K562 (cell line): ENCODE data around the gene ING5. TPM values are rescaled to one million over a fixed set of nuclear protein-coding genes. Genes with fewer than 3 reads are reported as not detected.

Source experiments
- ATAC-seq: fragments of 200-7000 bp; cut with Tn5 transposase; 3 replicates; pipeline ENCODE4 v1.9.1; 2020; ENCODE audit warnings: moderate library complexity
- BruUV-seq: library from RNA; stranded (reverse); fragments of 400-500 nt; replicated peaks from 2 replicates; lab custom pipeline; 2021; lab: Mats Ljungman, UMichigan
- CTCF ChIA-PET: fragments of 300-600 bp; formaldehyde crosslinking; extraction: SDS; loops from one replicate; lab custom pipeline; 2021; ENCODE audit warnings: low intra/inter-chr PET ratio; lab: Yijun Ruan, JAX
- POLR2A ChIA-PET: fragments of 300-600, 350-650 bp; sonication (Branson Sonifier 250); formaldehyde crosslinking; extraction: SDS; loops from one replicate; lab custom pipeline; 2021; ENCODE audit warnings: antibody characterized with exemption, inconsistent platforms; lab: Yijun Ruan, JAX
- DNase-seq, 4 experiments: peaks; one replicate each; pipeline versions ENCODE4 v3.0.0 to v3.0.0-alpha.2; 2011 to 2018; ENCODE audit warnings: low spot score in 3 of 4, mixed read lengths in 3 of 4; ENCODE audit errors: extremely low read depth in 1 of 4
- FAIRE-seq: peaks from 2 replicates; lab custom pipeline; 2011; peaks lifted over from hg19 to GRCh38; lab: Jason Lieb, UNC
- H2AFZ ChIP-seq: 2 replicates; pipeline ENCODE4 v1.6.0; 2011; ENCODE audit warnings: low read depth, low read length, control low read depth, inconsistent platforms
- H3K27ac ChIP-seq: fragments of 200-600 bp; 3 replicates; pipeline ENCODE4 v1.8.0; 2011; ENCODE audit warnings: low read depth, mild to moderate bottlenecking, control low read depth, inconsistent platforms, low read length, moderate library complexity, mixed read lengths; ENCODE audit errors: extremely low read depth
- H3K27me3 ChIP-seq, 2 experiments: fragments of 300-600 bp in 1 of 2; 2 replicates in 1 of 2; 3 replicates in 1 of 2; pipeline versions ENCODE4 v1.6.0 to v1.8.0; 2011; ENCODE audit warnings: inconsistent platforms in 2 of 2, low read length in 2 of 2, mild to moderate bottlenecking in 1 of 2, mixed read lengths in 1 of 2, moderate library complexity in 1 of 2; ENCODE audit not compliant: control insufficient read depth in 2 of 2, insufficient read depth in 2 of 2
- H3K36me3 ChIP-seq: fragments of 300-600 bp; 3 replicates; pipeline ENCODE4 v1.8.0; 2011; ENCODE audit warnings: mild to moderate bottlenecking, low read length, inconsistent platforms; ENCODE audit not compliant: control insufficient read depth, insufficient read depth
- H3K4me1 ChIP-seq, 2 experiments: fragments of 200-600 bp in 1 of 2; replicated peaks in 1 of 2; 2 replicates in 1 of 2; 3 replicates in 1 of 2; pipeline versions ENCODE4 v1.5.1 to v1.8.0; 2011; ENCODE audit warnings: inconsistent platforms in 2 of 2, low read length in 2 of 2, mild to moderate bottlenecking in 1 of 2, mixed read lengths in 1 of 2, moderate library complexity in 1 of 2; ENCODE audit not compliant: control insufficient read depth in 2 of 2, insufficient read depth in 2 of 2
- H3K4me2 ChIP-seq: 2 replicates; pipeline ENCODE4 v1.6.1; 2011; ENCODE audit warnings: low read length, control low read depth, inconsistent platforms, mixed read lengths; ENCODE audit not compliant: insufficient read depth
- H3K4me3 ChIP-seq: fragments of 200-600 bp; sonication (generic), shearing (Covaris generic); 2 replicates; pipeline ENCODE4 v1.5.1; 2016; ENCODE audit warnings: control low read depth, inconsistent platforms
- H3K79me2 ChIP-seq: fragments of 200-600 bp; 3 replicates; pipeline ENCODE4 v1.8.0; 2011; ENCODE audit warnings: low read length, inconsistent platforms; ENCODE audit not compliant: control insufficient read depth, insufficient read depth
- H3K9ac ChIP-seq, 2 experiments: 2 replicates each; pipeline versions ENCODE4 v1.6.0 to v1.6.1; 2011; ENCODE audit warnings: low read depth in 2 of 2, low read length in 2 of 2, control low read depth in 1 of 2, inconsistent platforms in 1 of 2, mild to moderate bottlenecking in 1 of 2, mixed read lengths in 1 of 2; ENCODE audit not compliant: insufficient read depth in 1 of 2
- H3K9me1 ChIP-seq: one replicate; pipeline ENCODE4 v1.6.0; 2011; ENCODE audit warnings: inconsistent platforms, mild to moderate bottlenecking, low read length, moderate library complexity; ENCODE audit not compliant: control insufficient read depth, insufficient read depth
- H3K9me3 ChIP-seq: replicated peaks from 2 replicates; pipeline ENCODE4 v1.5.1; 2011; ENCODE audit warnings: low read depth, low read length, inconsistent platforms; ENCODE audit not compliant: control insufficient read depth, insufficient read depth
- H4K20me1 ChIP-seq: replicated peaks from 2 replicates; pipeline ENCODE4 v1.6.1; 2011; ENCODE audit warnings: low read length, inconsistent platforms, mixed read lengths; ENCODE audit not compliant: control insufficient read depth, insufficient read depth
- ARHGAP35 ChIP-seq: fragments of 450-650 bp; IDR thresholded peaks from 2 replicates; pipeline ENCODE4 v1.6.1; 2018; ENCODE audit not compliant: partially characterized antibody
- BCOR ChIP-seq: fragments of 450-650 bp; IDR thresholded peaks from 2 replicates; pipeline ENCODE4 v1.6.1; 2016
- GTF2F1 ChIP-seq: IDR thresholded peaks from 2 replicates; pipeline ENCODE4 v1.6.1; 2011; ENCODE audit warnings: low read depth, low read length, improper control_type of control experiment
- MLX ChIP-seq, 2 experiments: fragments of 450-650 bp in 1 of 2; sonication (generic) in 1 of 2; formaldehyde crosslinking; conservative IDR thresholded peaks; 2 replicates each; pipeline versions ENCODE4 v1.4.0 to v1.8.1; 2020 to 2022; ENCODE audit warnings: mild to moderate bottlenecking in 1 of 2, missing genetic modification reagents in 1 of 2
- ZNF12 ChIP-seq: sonication (generic); formaldehyde crosslinking; IDR thresholded peaks from 2 replicates; pipeline ENCODE4 v1.4.0; 2020; ENCODE audit warnings: mild to moderate bottlenecking, missing genetic modification reagents
- WGBS: fragments of 100-300 bp; shearing (Covaris generic); methylation state at CpG from one replicate; pipeline ENCODE4 v1.1.6; 2016; ENCODE audit warnings: low coverage, mixed read lengths; ENCODE audit not compliant: insufficient coverage; ENCODE audit errors: missing lambda C conversion rate; 5-methylcytosine and 5-hydroxymethylcytosine counted together
- in situ Hi-C: fragments of 300-500 bp; cut with MboI; formaldehyde crosslinking; loops from 4 replicates; pipeline ENCODE4 v1.15.0; 2018; ENCODE audit warnings: inconsistent platforms, mixed read lengths
- intact Hi-C: fragments of 100-400 bp; cut with micrococcal nuclease; formaldehyde crosslinking; loops from 2 replicates; pipeline ENCODE4 v1.14.2; 2022
- polyA plus RNA-seq, 8 experiments: library from polyadenylated mRNA; depleted of rRNA in 4 of 8; stranded (reverse) in 5 of 8; unstranded in 3 of 8; fragments of >200 nt; fragmentation: Nextera tagmentation in 2 of 8; fragmentation: Illumina TruSeq in 1 of 8; extraction: Ambion mirVana in 2 of 8; extraction: Trizol in 1 of 8; gene quantifications; 2 replicates each; pipeline versions ENCODE4 v1.2.1 to v1.2.3, GENCODE V29; 2011 to 2014; ENCODE audit warnings: inconsistent platforms in 1 of 8, missing spikeins in 1 of 8
- total RNA-seq, 7 experiments: library from RNA; depleted of rRNA in 6 of 7; stranded (reverse); fragments of >200 nt in 6 of 7; fragmentation: Illumina TruSeq in 2 of 7; extraction: Trizol in 2 of 7; gene quantifications; 2 replicates each; pipeline versions ENCODE4 v1.2.1 to v1.2.3, GENCODE V29; 2011 to 2021; ENCODE audit warnings: low replicate concordance in 1 of 7

ING5 gene
- total and polyA plus RNA-seq, 9 of the 15 experiments (the other 6 are each of a cell fraction or from before 2014, with no cell fraction given): 10.4 to 53.3 (median 27.9) TPM

- intact Hi-C loops: no loop called here
- BruUV-seq: no TSS peak
- Histone ChIP-seq H3K4me3 (no peak overlapping the region), H3K4me2 (no peak overlapping the region), H4K20me1 (no peaks in the 10 kb centered on the region), H3K79me2 (no peaks in the 10 kb centered on the region), H3K27me3 (no peaks in the 10 kb centered on the region)
- CTCF ChIA-PET: no interaction called here
- WGBS: 86% methylated on average over 5 of the region's 14 CpGs
- DNase-seq: no peak
- TF ChIP-seq MLX (CRISPR knock-in tag; conservative IDR thresholded peaks at IDR 0.05) (no peak), ZNF12 (CRISPR knock-in tag) (peak; percentile 92), BCOR (no peak)
- TF ChIP-seq, all 486 proteins: peak for 1
- Histone ChIP-seq H3K9ac (no peak overlapping the region; a peak in 1 of 4 replicates), H2AFZ (no peak overlapping the region), H3K9me1 (no peaks in the 10 kb centered on the region), H3K4me1 (no peaks in the 10 kb centered on the region; a peak in 1 of 5 replicates), H3K36me3 (peaks cover 55% of the 10 kb centered on the region; the same call in 2 of the 3 replicates), H3K27ac (no peak overlapping the region), H3K9me3 (no peaks in the 10 kb centered on the region)
- FAIRE-seq (no peak), ATAC-seq (no peak)
- POLR2A ChIA-PET: no interaction called here
- in situ Hi-C loops: no loop called here
Observed at GRCh38 chr2:241752253-241752652, 50.4 kb downstream of the ING5 start.

- BruUV-seq: no TSS peak
Observed at GRCh38 chr2:241752689-241753276, 50.9 kb downstream of the ING5 start.

More at GRCh38 chr2:241752689-241753276, 50.9 kb downstream of the ING5 start:
- no peaks in the 10 kb centered on the region for H3K79me2 ChIP-seq
- TF ChIP-seq ARHGAP35 (no peak), GTF2F1 (no peak)
- no peak overlapping the region for H3K27ac ChIP-seq
- H3K9ac ChIP-seq: no peak overlapping the region; a peak in 1 of 4 replicates
- peaks cover 58% of the 10 kb centered on the region; the same call in 2 of the 3 replicates for H3K36me3 ChIP-seq
- DNase-seq: no peak
- no peaks in the 10 kb centered on the region for H3K9me1 ChIP-seq
- in situ Hi-C loops: no loop called here
- no peak for ATAC-seq
- H3K9me3 ChIP-seq: no peaks in the 10 kb centered on the region
- FAIRE-seq: no peak
- WGBS: 82% methylated on average over 12 of the region's 21 CpGs
- no peaks in the 10 kb centered on the region for H3K27me3 ChIP-seq
- no peaks in the 10 kb centered on the region; a peak in 1 of 5 replicates for H3K4me1 ChIP-seq
- H2AFZ ChIP-seq: no peak overlapping the region
- H4K20me1 ChIP-seq: no peaks in the 10 kb centered on the region
- intact Hi-C loops: no loop called here
- no peak overlapping the region for H3K4me2 ChIP-seq
- no peak overlapping the region for H3K4me3 ChIP-seq
- ChIA-PET CTCF (no interaction called here), POLR2A (no interaction called here)
